ENCODE measurements around the gene AK1. TPM values are rescaled to one million over a fixed set of nuclear protein-coding genes. Genes with fewer than 3 reads are reported as not detected.
"Not testable (repeated sequence)": the region's sequence is repeated elsewhere in the genome, so short reads cannot be mapped to it uniquely, and the experiment has no call there.

Gene AK1
- total RNA-seq, 4 donors from 2014 or later, result 37.4 to 75.0 (median 56.0) TPM

DNA sequence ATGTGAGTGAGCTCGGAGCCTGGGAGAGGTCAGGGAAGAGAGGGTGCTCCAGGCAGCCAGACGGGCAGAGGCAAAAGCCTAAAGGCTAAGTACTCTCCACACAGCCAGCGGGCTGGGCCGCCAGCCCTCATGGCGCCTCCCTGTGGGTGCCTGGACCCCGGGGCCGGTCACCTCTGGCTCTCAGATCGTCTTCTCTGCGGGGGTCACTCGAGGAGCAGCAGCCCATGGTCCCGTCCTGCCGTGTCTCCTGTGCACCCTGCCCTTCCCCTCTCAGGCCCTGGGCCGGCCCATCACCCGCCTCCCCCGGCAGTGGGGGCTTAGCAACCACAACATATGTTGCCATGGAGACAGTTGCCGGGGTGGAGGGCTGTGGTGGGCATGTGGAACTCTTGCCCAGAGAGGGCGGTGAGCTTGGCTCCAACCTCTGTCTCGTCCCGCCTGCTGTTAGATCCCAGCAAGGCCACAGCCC is 4.2 kb downstream of the AK1 start:
- Histone ChIP-seq H3K36me3 (peaks cover 2 to 44% (median 38%) of the 10 kb centered on the region in 4 donors), H3K4me1 (peaks cover 57 to 69% (median 61%) of the 10 kb centered on the region in 4 donors), H3K27me3 (no peaks in the 10 kb centered on the region), H3K4me3 (no peak overlapping the region), H3K9me3 (no peaks in the 10 kb centered on the region), H3K27ac (replicated peaks in 1 of 4) (peak overlapping the region; percentile 80 to 91 (median 86))
- no peak for DNase-seq (ENCODE audit: extremely low spot score)
- WGBS, result 49% methylated on average over 13 of the region's 19 CpGs
- intact Hi-C loops (cut with DNase I), result loop anchor here (5.0 kb wide), 2 partner anchors 86 to 136 kb away; partner anchors contain the start of genes CDK9 and TOR2A
- TF ChIP-seq POLR2A (IDR thresholded peaks at IDR 0.05; ENCODE audit: low read depth) (no peak), EP300 (IDR thresholded peaks at IDR 0.05) (no peak), POLR2AphosphoS5 (IDR thresholded peaks at IDR 0.05) (no peak)
- TF ChIP-seq, protein P1, sequence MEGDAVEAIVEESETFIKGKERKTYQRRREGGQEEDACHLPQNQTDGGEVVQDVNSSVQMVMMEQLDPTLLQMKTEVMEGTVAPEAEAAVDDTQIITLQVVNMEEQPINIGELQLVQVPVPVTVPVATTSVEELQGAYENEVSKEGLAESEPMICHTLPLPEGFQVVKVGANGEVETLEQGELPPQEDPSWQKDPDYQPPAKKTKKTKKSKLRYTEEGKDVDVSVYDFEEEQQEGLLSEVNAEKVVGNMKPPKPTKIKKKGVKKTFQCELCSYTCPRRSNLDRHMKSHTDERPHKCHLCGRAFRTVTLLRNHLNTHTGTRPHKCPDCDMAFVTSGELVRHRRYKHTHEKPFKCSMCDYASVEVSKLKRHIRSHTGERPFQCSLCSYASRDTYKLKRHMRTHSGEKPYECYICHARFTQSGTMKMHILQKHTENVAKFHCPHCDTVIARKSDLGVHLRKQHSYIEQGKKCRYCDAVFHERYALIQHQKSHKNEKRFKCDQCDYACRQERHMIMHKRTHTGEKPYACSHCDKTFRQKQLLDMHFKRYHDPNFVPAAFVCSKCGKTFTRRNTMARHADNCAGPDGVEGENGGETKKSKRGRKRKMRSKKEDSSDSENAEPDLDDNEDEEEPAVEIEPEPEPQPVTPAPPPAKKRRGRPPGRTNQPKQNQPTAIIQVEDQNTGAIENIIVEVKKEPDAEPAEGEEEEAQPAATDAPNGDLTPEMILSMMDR (IDR thresholded peaks at IDR 0.05), result no peak

DNA sequence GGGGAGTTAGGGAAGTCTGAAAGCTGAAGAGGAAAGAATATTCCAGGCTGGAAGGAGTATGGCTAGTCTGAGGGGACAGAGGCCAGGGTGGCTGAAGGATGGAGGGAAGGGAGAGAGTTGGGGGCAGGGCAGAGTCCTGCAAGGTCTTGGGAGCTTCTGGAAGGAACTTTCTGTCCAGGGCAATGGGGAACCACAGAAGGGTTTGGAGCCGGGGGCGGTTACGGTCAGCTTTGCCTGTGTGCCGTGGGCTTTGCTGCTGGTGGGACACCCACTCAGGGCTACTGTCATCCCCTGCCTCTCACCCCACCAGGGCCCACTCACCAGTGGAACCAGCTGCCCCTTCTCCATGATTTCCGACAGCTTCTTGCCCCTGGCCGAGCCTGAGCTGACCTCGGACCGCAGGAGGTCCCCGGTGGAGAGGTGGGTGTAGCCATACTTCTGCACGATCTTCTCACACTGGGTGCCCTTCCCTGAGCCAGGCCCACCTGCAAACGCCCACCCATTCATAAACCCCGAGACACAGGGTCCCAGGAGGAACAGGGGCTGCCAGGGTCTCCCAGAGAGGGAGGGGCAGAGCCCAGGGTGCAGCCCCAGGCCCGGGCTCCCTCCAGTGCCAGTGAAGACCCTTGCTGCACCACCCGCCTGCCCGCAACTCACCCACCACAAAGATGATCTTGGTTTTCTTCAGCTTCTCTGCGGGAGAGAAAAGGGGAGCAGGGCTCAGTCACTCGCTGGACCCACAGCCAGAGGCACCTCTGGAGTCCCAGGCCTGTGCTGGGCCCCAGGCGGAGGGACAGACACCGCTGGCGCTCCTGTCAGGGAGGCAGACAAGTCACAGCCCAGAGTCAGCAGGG is 4.9 kb downstream of the AK1 start:
- WGBS, result 90% methylated on average over 17 of the region's 20 CpGs
- TF ChIP-seq POLR2A (IDR thresholded peaks at IDR 0.05; ENCODE audit: low read depth) (no peak), POLR2AphosphoS5 (IDR thresholded peaks at IDR 0.05) (no peak), EP300 (IDR thresholded peaks at IDR 0.05) (no peak)
- TF ChIP-seq, protein P1 (IDR thresholded peaks at IDR 0.05), result no peak
- Histone ChIP-seq H3K4me3 (no peak overlapping the region), H3K36me3 (peaks cover 9 to 51% (median 45%) of the 10 kb centered on the region in 4 donors), H3K27me3 (no peaks in the 10 kb centered on the region), H3K9me3 (no peaks in the 10 kb centered on the region), H3K4me1 (peaks cover 51 to 68% (median 57%) of the 10 kb centered on the region in 4 donors), H3K27ac (replicated peaks in 1 of 4) (peak overlapping the region in 1 of 4 donors; percentile 84)
- no peak for DNase-seq (ENCODE audit: extremely low spot score)
- intact Hi-C loops (cut with DNase I), result loop anchor here (5.0 kb wide), 2 partner anchors 85 to 135 kb away; partner anchors contain the start of genes CDK9 and TOR2A

DNA sequence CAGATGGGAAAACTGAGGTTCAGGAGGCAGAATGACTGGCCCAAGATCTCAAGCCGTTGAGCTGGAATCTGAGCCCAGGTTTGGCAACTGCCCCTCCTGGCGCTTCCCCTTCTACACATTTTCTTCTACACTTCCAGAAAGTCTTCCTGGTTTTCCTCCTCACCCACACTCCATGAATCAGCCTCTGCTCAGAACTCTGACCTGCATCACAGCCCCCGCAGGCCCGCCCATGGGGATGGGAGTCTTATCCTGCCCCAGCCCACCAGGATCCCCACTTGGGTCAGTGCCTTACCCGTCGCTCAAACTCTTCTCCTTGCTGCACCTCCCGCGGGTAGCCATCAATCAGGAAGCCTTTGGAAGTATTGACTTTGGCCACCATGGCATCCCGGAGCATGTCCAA is 5.9 kb downstream of the AK1 start:
- Histone ChIP-seq H3K4me1 (peaks cover 47 to 63% (median 52%) of the 10 kb centered on the region in 4 donors), H3K4me3 (no peak overlapping the region), H3K27ac (replicated peaks in 1 of 4) (no peak overlapping the region), H3K9me3 (no peaks in the 10 kb centered on the region), H3K36me3 (peaks cover 11 to 59% (median 50%) of the 10 kb centered on the region in 4 donors), H3K27me3 (no peaks in the 10 kb centered on the region)
- TF ChIP-seq POLR2AphosphoS5 (IDR thresholded peaks at IDR 0.05), result no peak
- TF ChIP-seq, protein P1 (IDR thresholded peaks at IDR 0.05), result no peak
- no peak for TF ChIP-seq POLR2A (IDR thresholded peaks at IDR 0.05; ENCODE audit: low read depth)
- TF ChIP-seq EP300 (IDR thresholded peaks at IDR 0.05), result no peak
- DNase-seq (ENCODE audit: extremely low spot score), result no peak
- 88% methylated on average over 9 of the region's 9 CpGs for WGBS
- intact Hi-C loops (cut with DNase I), result loop anchor here (5.0 kb wide), 2 partner anchors 84 to 134 kb away; partner anchors contain the start of genes CDK9 and TOR2A

DNA sequence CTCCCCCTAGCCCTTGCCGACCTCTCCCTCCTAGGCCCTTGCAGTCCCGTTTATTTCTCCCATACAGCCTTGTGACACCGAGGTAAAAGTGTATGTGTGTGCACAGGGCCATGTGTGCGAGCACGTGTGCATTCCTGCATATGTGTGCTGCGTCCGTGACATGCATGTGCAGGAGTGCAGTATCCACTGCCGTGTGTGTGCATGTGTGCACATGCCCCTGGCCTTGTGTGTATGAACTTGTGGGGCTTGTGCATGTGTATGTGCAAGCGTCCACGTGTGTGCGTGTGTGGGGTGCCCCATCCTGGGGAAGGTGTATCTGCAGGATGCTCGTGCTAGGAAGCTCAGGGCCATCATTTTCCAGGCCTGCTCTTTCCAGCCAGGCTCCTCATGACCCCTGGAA is 6.6 kb downstream of the AK1 start:
- Histone ChIP-seq H3K4me3 (no peak overlapping the region), H3K36me3 (peaks cover 11 to 60% (median 50%) of the 10 kb centered on the region in 4 donors), H3K27me3 (no peaks in the 10 kb centered on the region), H3K4me1 (peaks cover 41 to 57% (median 46%) of the 10 kb centered on the region in 4 donors), H3K27ac (replicated peaks in 1 of 4) (no peak overlapping the region), H3K9me3 (no peaks in the 10 kb centered on the region)
- DNase-seq (ENCODE audit: extremely low spot score), result no peak
- WGBS, result 83% methylated on average over 5 of the region's 12 CpGs
- intact Hi-C loops (cut with DNase I), result loop anchor here (5.0 kb wide), 2 partner anchors 84 to 134 kb away; partner anchors contain the start of genes CDK9 and TOR2A
- TF ChIP-seq EP300 (IDR thresholded peaks at IDR 0.05) (no peak), POLR2AphosphoS5 (IDR thresholded peaks at IDR 0.05) (no peak), POLR2A (IDR thresholded peaks at IDR 0.05; ENCODE audit: low read depth) (no peak)
- TF ChIP-seq, protein P1 (IDR thresholded peaks at IDR 0.05), result no peak

DNA sequence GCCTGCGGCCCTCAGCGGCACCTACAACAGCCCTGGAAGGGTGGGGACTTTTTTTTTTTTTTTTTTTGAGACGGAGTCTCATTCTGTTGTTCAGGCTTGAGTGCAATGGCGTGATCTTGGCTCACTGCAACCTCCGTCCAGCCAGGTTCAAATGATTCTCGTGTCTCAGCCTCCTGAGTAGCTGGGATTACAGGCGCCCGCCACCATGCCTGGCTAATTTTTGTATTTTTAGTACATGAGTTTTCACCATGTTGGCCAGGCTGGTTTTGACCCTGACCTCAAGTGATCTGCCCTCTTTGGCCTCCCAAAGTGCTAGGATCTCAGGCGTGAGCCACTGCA is 7.4 kb downstream of the AK1 start:
- not testable (repeated sequence) for DNase-seq (ENCODE audit: extremely low spot score); H3K9me3 ChIP-seq; H3K27ac ChIP-seq (replicated peaks in 1 of 4); H3K4me3 ChIP-seq; H3K27me3 ChIP-seq
- intact Hi-C loops (cut with DNase I), result loop anchor here (5.0 kb wide), 2 partner anchors 83 to 133 kb away; partner anchors contain the start of genes CDK9 and TOR2A
- peaks cover 11 to 60% (median 50%) of the 10 kb centered on the region in 4 donors for H3K36me3 ChIP-seq
- 71% methylated on average over 9 of the region's 9 CpGs for WGBS
- H3K4me1 ChIP-seq, result peaks cover 33 to 49% (median 38%) of the 10 kb centered on the region in 4 donors

Data from esophagus muscularis mucosa (tissue), 4 donors.